Adrenal gland (tissue), 5 donors: ENCODE results near the gene RNF217.

Experiments used
- POLR2A ChIP-seq, 2 donors: fragments of 450-650 bp; IDR thresholded peaks; one replicate each; pipeline ENCODE4 v1.6.1; 2017; ENCODE audit warnings: antibody characterized with exemption in 2 of 2, mild to moderate bottlenecking in 2 of 2, moderate library complexity in 1 of 2
- TF ChIP-seq, protein P1 (sequence below), 6 experiments: fragments of 450-650 bp in 4 of 6; fragments of 200-600 bp in 2 of 6; sonication (generic) in 1 of 6; IDR thresholded peaks; 1 replicate in 5 of 6; 2 replicates in 1 of 6; pipeline versions ENCODE4 v1.5.1 to v1.8.0; 2016 to 2021; ENCODE audit warnings: antibody characterized with exemption in 6 of 6, mild to moderate bottlenecking in 2 of 6, moderate library complexity in 1 of 6
- donor health status: DM: no; HTN: no; CAD: no.

DNA sequence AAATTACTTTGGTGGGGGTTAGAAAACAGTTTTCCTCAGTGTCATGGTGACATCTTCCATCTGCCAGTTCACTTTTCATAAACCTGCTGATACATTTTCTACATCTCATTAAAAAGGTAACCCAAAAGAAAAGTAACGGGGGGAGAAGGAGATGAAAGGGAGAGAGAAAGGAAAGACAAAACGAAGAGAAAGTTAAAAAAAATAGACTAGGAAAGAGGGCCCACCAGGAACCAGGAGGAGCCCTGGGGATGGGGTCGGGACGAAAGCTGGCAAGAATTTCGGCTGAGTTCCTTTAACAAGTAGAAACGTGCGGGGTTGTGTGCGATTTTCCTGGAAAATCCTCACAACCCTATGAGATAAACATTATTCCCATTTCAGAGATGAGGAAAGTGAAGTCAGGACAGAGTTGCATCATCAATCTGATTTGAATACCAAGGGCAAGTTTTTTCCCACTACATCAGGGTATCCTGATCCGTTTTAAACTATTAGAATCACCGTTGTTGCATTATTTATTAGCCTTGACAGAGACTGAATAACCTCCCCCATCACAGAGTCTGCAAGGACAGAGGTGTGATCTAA lies 137.9 kb downstream of the RNF217 start:
- TF ChIP-seq, protein P1, sequence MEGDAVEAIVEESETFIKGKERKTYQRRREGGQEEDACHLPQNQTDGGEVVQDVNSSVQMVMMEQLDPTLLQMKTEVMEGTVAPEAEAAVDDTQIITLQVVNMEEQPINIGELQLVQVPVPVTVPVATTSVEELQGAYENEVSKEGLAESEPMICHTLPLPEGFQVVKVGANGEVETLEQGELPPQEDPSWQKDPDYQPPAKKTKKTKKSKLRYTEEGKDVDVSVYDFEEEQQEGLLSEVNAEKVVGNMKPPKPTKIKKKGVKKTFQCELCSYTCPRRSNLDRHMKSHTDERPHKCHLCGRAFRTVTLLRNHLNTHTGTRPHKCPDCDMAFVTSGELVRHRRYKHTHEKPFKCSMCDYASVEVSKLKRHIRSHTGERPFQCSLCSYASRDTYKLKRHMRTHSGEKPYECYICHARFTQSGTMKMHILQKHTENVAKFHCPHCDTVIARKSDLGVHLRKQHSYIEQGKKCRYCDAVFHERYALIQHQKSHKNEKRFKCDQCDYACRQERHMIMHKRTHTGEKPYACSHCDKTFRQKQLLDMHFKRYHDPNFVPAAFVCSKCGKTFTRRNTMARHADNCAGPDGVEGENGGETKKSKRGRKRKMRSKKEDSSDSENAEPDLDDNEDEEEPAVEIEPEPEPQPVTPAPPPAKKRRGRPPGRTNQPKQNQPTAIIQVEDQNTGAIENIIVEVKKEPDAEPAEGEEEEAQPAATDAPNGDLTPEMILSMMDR (IDR thresholded peaks at IDR 0.05), result no peak
- no peak for TF ChIP-seq POLR2A (IDR thresholded peaks at IDR 0.05)
